Left renal pelvis (tissue), 4 donors: ENCODE measurements around the gene NSUN3. TPM values are rescaled to one million over a fixed set of nuclear protein-coding genes. Genes with fewer than 3 reads are reported as not detected.
A peak's percentile ranks its signal among the peaks of the same experiment; 100 is the strongest.
"Not testable (repeated sequence)": the region's sequence is repeated elsewhere in the genome, so short reads cannot be mapped to it uniquely, and the experiment has no call there.

Experiments
- DNase-seq, 4 donors: peaks; one replicate each; pipeline ENCODE4 v3.0.0-alpha.2; 2013; ENCODE audit warnings: low read depth in 4 of 4, low spot score in 3 of 4
- polyA plus RNA-seq, 4 donors: library from polyadenylated mRNA; unstranded; fragments of 120-200 nt; gene quantifications; one replicate each; pipeline ENCODE4 v1.2.1, GENCODE V29; 2013; ENCODE audit not compliant: insufficient read length in 4 of 4

Gene NSUN3
- polyA plus RNA-seq = 10 to 100 TPM; 11.4 to 15.4 (median 13.7) TPM

GRCh38 chr3:94062513-94063404 is at the start of gene NSUN3, which contains the start of gene DHFR2:
Gene NSUN3 (plus strand): TSS chr3:94063061. CDS start chr3:94063127, 66 bp downstream.
Gene DHFR2 (minus strand): TSS chr3:94062916. CDS start chr3:94061511, 1,405 bp downstream.
- peak; percentile 88 to 96 (median 94) for DNase-seq

- no peak for DNase-seq
These were observed 47.8 kb upstream of the NSUN3 start for GRCh38 chr3:94015025-94015424.

- DNase-seq = no peak
These were observed 43.2 kb upstream of the NSUN3 start for GRCh38 chr3:94019659-94020058.

- no peak for DNase-seq
These were observed 42.6 kb upstream of the NSUN3 start for GRCh38 chr3:94020293-94020692.

GRCh38 chr3:94024385-94024784 is 38.5 kb upstream of the NSUN3 start:
- DNase-seq = no peak

- no peak for DNase-seq
These were observed 36.2 kb upstream of the NSUN3 start for GRCh38 chr3:94026623-94027022.

GRCh38 chr3:94028093-94028837 is 34.6 kb upstream of the NSUN3 start, which contains the start of gene STX19:
Gene STX19 (minus strand): TSS chr3:94028597. CDS start chr3:94015269, 13,328 bp downstream.
- DNase-seq = no peak

GRCh38 chr3:94036909-94037507 is 25.9 kb upstream of the NSUN3 start:
- no peak for DNase-seq

- no peak for DNase-seq
These were observed 19.6 kb upstream of the NSUN3 start for GRCh38 chr3:94043285-94043684.

GRCh38 chr3:94044100-94044936 is 18.5 kb upstream of the NSUN3 start:
- DNase-seq = not testable (repeated sequence)

GRCh38 chr3:94046533-94046932 is 16.3 kb upstream of the NSUN3 start:
- no peak for DNase-seq

- DNase-seq = no peak
These were observed 13.6 kb upstream of the NSUN3 start for GRCh38 chr3:94049267-94049666.

GRCh38 chr3:94050546-94050945 is 12.3 kb upstream of the NSUN3 start:
- no peak for DNase-seq

- no peak for DNase-seq
These were observed 1.6 kb upstream of the NSUN3 start for GRCh38 chr3:94061297-94061696.

GRCh38 chr3:94063496-94064119 is 747 bp downstream of the NSUN3 start:
- no peak for DNase-seq

- DNase-seq = no peak
These were observed 1.5 kb downstream of the NSUN3 start for GRCh38 chr3:94064243-94064860.

GRCh38 chr3:94065122-94065521 is 2.3 kb downstream of the NSUN3 start:
- DNase-seq = no peak

- no peak for DNase-seq
These were observed 3.1 kb downstream of the NSUN3 start for GRCh38 chr3:94065819-94066480.
